Activated naive CD8-positive, alpha-beta T cell treated with anti-CD3 and anti-CD28 coated beads for 36 hours (primary cell): ENCODE data around the gene ILF3. TPM values are rescaled to one million over a fixed set of nuclear protein-coding genes. Genes with fewer than 3 reads are reported as not detected.

Source experiments
- DNase-seq: peaks from one replicate; pipeline ENCODE4 v3.0.0; 2021
- H3K27ac Mint-ChIP-seq: one replicate; pipeline ENCODE4 v1.8.0; 2022; ENCODE audit warnings: mild to moderate bottlenecking, moderate library complexity, mixed read lengths
- H3K27me3 Mint-ChIP-seq: one replicate; pipeline ENCODE4 v1.8.0; 2022; ENCODE audit warnings: mild to moderate bottlenecking, mixed read lengths
- H3K36me3 Mint-ChIP-seq: one replicate; pipeline ENCODE4 v1.8.0; 2021; ENCODE audit warnings: mild to moderate bottlenecking, mixed read lengths
- H3K4me1 Mint-ChIP-seq: one replicate; pipeline ENCODE4 v1.8.0; 2021; ENCODE audit warnings: mixed read lengths
- H3K4me3 Mint-ChIP-seq: one replicate; pipeline ENCODE4 v1.8.0; 2022; ENCODE audit warnings: mild to moderate bottlenecking, moderate library complexity, mixed read lengths
- H3K9me3 Mint-ChIP-seq: one replicate; pipeline ENCODE4 v1.8.0; 2022; ENCODE audit warnings: mixed read lengths
- total RNA-seq, 2 experiments: library from RNA; stranded (reverse); gene quantifications; one replicate each; pipeline ENCODE4 v1.2.3, GENCODE V29; 2021

The ILF3 gene
- 100 to 1,000 TPM; 500 to 527 TPM for total RNA-seq

- Mint-ChIP-seq H3K27me3 (peaks cover 7% of the 10 kb centered on the region), H3K4me3 (peak within 1 kb of the TSS; percentile 98), H3K9me3 (no peaks in the 10 kb centered on the region), H3K4me1 (peaks cover 41% of the 10 kb centered on the region), H3K36me3 (peaks cover 46% of the 10 kb centered on the region), H3K27ac (peak within 1 kb of the TSS; percentile 97)
- peak; percentile 99 for DNase-seq
These were observed at the start of gene ILF3 for GRCh38 chr19:10653732-10654609. Gene ILF3 (plus strand): TSS chr19:10654346. CDS start chr19:10670606, 16,260 bp downstream.

GRCh38 chr19:10604460-10604980 lies 49.6 kb upstream of the ILF3 start:
- peaks cover 23% of the 10 kb centered on the region for H3K4me1 Mint-ChIP-seq
- peak; percentile 16 for DNase-seq
- no peaks in the 10 kb centered on the region for H3K9me3 Mint-ChIP-seq
- no peaks in the 10 kb centered on the region for H3K27me3 Mint-ChIP-seq
- H3K4me3 Mint-ChIP-seq: peak overlapping the region; percentile 96
- peak overlapping the region; percentile 98 for H3K27ac Mint-ChIP-seq
- H3K36me3 Mint-ChIP-seq: peaks cover 9% of the 10 kb centered on the region

GRCh38 chr19:10611907-10612306 lies 42.2 kb upstream of the ILF3 start:
- no peak for DNase-seq
- peaks cover 24% of the 10 kb centered on the region for H3K36me3 Mint-ChIP-seq
- H3K9me3 Mint-ChIP-seq: no peaks in the 10 kb centered on the region
- H3K4me1 Mint-ChIP-seq: peaks cover 26% of the 10 kb centered on the region
- H3K4me3 Mint-ChIP-seq: no peak overlapping the region
- no peak overlapping the region for H3K27ac Mint-ChIP-seq
- no peaks in the 10 kb centered on the region for H3K27me3 Mint-ChIP-seq

GRCh38 chr19:10612499-10613119 lies 41.5 kb upstream of the ILF3 start:
- no peak for DNase-seq
- H3K4me3 Mint-ChIP-seq: no peak overlapping the region
- no peaks in the 10 kb centered on the region for H3K9me3 Mint-ChIP-seq
- H3K4me1 Mint-ChIP-seq: peaks cover 24% of the 10 kb centered on the region
- H3K27ac Mint-ChIP-seq: no peak overlapping the region
- H3K36me3 Mint-ChIP-seq: peaks cover 21% of the 10 kb centered on the region
- H3K27me3 Mint-ChIP-seq: no peaks in the 10 kb centered on the region

- Mint-ChIP-seq H3K4me3 (no peak overlapping the region), H3K27ac (peak overlapping the region; percentile 42), H3K4me1 (peaks cover 26% of the 10 kb centered on the region), H3K27me3 (no peaks in the 10 kb centered on the region), H3K9me3 (no peaks in the 10 kb centered on the region), H3K36me3 (peaks cover 25% of the 10 kb centered on the region)
- no peak for DNase-seq
These were observed 38.6 kb upstream of the ILF3 start for GRCh38 chr19:10615429-10616023.

- Mint-ChIP-seq H3K4me3 (no peak overlapping the region), H3K36me3 (peaks cover 34% of the 10 kb centered on the region), H3K27me3 (no peaks in the 10 kb centered on the region), H3K9me3 (no peaks in the 10 kb centered on the region), H3K27ac (peak overlapping the region; percentile 76), H3K4me1 (peaks cover 34% of the 10 kb centered on the region)
- no peak for DNase-seq
These were observed 36.6 kb upstream of the ILF3 start for GRCh38 chr19:10617409-10618121.

- Mint-ChIP-seq H3K36me3 (peaks cover 27% of the 10 kb centered on the region), H3K4me3 (no peak overlapping the region)
These were observed 35.3 kb upstream of the ILF3 start for GRCh38 chr19:10618846-10619245.

GRCh38 chr19:10620786-10621185 lies 33.4 kb upstream of the ILF3 start:
- no peak overlapping the region for H3K4me3 Mint-ChIP-seq
- no peaks in the 10 kb centered on the region for H3K9me3 Mint-ChIP-seq
- peaks cover 36% of the 10 kb centered on the region for H3K4me1 Mint-ChIP-seq
- H3K36me3 Mint-ChIP-seq: peaks cover 15% of the 10 kb centered on the region
- H3K27ac Mint-ChIP-seq: peak overlapping the region; percentile 52
- no peaks in the 10 kb centered on the region for H3K27me3 Mint-ChIP-seq
- DNase-seq: no peak

More at GRCh38 chr19:10618846-10619245, 35.3 kb upstream of the ILF3 start:
- DNase-seq: no peak
- Mint-ChIP-seq H3K27me3 (no peaks in the 10 kb centered on the region), H3K9me3 (no peaks in the 10 kb centered on the region), H3K4me1 (peaks cover 35% of the 10 kb centered on the region), H3K27ac (no peak overlapping the region)

- Mint-ChIP-seq H3K27ac (peak overlapping the region; percentile 30), H3K27me3 (no peaks in the 10 kb centered on the region), H3K36me3 (peaks cover 15% of the 10 kb centered on the region), H3K4me3 (no peak overlapping the region), H3K4me1 (peaks cover 35% of the 10 kb centered on the region), H3K9me3 (no peaks in the 10 kb centered on the region)
- DNase-seq: no peak
These were observed 32.2 kb upstream of the ILF3 start for GRCh38 chr19:10621966-10622365.

- Mint-ChIP-seq H3K9me3 (no peaks in the 10 kb centered on the region), H3K27me3 (no peaks in the 10 kb centered on the region), H3K27ac (peak overlapping the region; percentile 77), H3K4me3 (no peak overlapping the region), H3K36me3 (peaks cover 16% of the 10 kb centered on the region), H3K4me1 (peaks cover 31% of the 10 kb centered on the region)
- no peak for DNase-seq
These were observed 29.6 kb upstream of the ILF3 start for GRCh38 chr19:10624585-10624984.

GRCh38 chr19:10625003-10625761 lies 29.0 kb upstream of the ILF3 start, which contains the start of gene SLC44A2:
Gene SLC44A2 (plus strand): TSS chr19:10625553. CDS start chr19:10625634, 81 bp downstream.
- Mint-ChIP-seq H3K4me1 (peaks cover 31% of the 10 kb centered on the region), H3K9me3 (no peaks in the 10 kb centered on the region), H3K36me3 (peaks cover 16% of the 10 kb centered on the region), H3K4me3 (no peak within 1 kb of the TSS), H3K27ac (peak within 1 kb of the TSS; percentile 77), H3K27me3 (no peaks in the 10 kb centered on the region)
- no peak for DNase-seq

- no peaks in the 10 kb centered on the region for H3K9me3 Mint-ChIP-seq
- peak overlapping the region; percentile 29 for H3K27ac Mint-ChIP-seq
- DNase-seq: no peak
- no peak overlapping the region for H3K4me3 Mint-ChIP-seq
- H3K27me3 Mint-ChIP-seq: no peaks in the 10 kb centered on the region
- H3K4me1 Mint-ChIP-seq: peaks cover 28% of the 10 kb centered on the region
- H3K36me3 Mint-ChIP-seq: peaks cover 16% of the 10 kb centered on the region
These were observed 28.4 kb upstream of the ILF3 start for GRCh38 chr19:10625762-10626138.

- no peaks in the 10 kb centered on the region for H3K27me3 Mint-ChIP-seq
- peaks cover 2% of the 10 kb centered on the region for H3K4me1 Mint-ChIP-seq
- H3K9me3 Mint-ChIP-seq: no peaks in the 10 kb centered on the region
- H3K4me3 Mint-ChIP-seq: no peak overlapping the region
- DNase-seq: no peak
- H3K27ac Mint-ChIP-seq: no peak overlapping the region
- peaks cover 28% of the 10 kb centered on the region for H3K36me3 Mint-ChIP-seq
These were observed 22.3 kb upstream of the ILF3 start for GRCh38 chr19:10631874-10632273.

- Mint-ChIP-seq H3K4me1 (peaks cover 8% of the 10 kb centered on the region), H3K36me3 (peaks cover 29% of the 10 kb centered on the region), H3K27me3 (no peaks in the 10 kb centered on the region), H3K4me3 (no peak overlapping the region), H3K27ac (no peak overlapping the region), H3K9me3 (no peaks in the 10 kb centered on the region)
- DNase-seq: no peak
These were observed 19.7 kb upstream of the ILF3 start for GRCh38 chr19:10634430-10634829.
